Pons (tissue), 1 donor: Measurements from ENCODE around the gene PSMA7.
A peak's percentile ranks its signal among the peaks of the same experiment; 100 is the strongest.

Experiments used
- DNase-seq: peaks from one replicate; pipeline ENCODE4 v3.0.0-alpha.2; 2016; ENCODE audit warnings: low spot score

The PSMA7 gene

GRCh38 chr20:62143081-62143956, at the start of gene PSMA7, which contains the start of gene SS18L1:
PSMA7 (minus strand) TSS chr20:62143394; CDS start chr20:62143303, 91 bp downstream.
SS18L1 (plus strand) TSS chr20:62143769; CDS start chr20:62143821, 52 bp downstream.
- DNase-seq, result peak; percentile 83

- no peak for DNase-seq
Measured at GRCh38 chr20:62192635-62193034, 49.4 kb upstream of the PSMA7 start.

- no peak for DNase-seq
Measured at GRCh38 chr20:62191781-62192559, 48.8 kb upstream of the PSMA7 start.

GRCh38 chr20:62190639-62191411, 47.6 kb upstream of the PSMA7 start:
- no peak for DNase-seq

GRCh38 chr20:62186887-62187866, 44.0 kb upstream of the PSMA7 start:
- DNase-seq, result no peak

- no peak for DNase-seq
Measured at GRCh38 chr20:62186096-62186426, 42.9 kb upstream of the PSMA7 start.

- DNase-seq, result no peak
Measured at GRCh38 chr20:62183426-62184142, 40.4 kb upstream of the PSMA7 start.

- peak; percentile 95 for DNase-seq
Measured at GRCh38 chr20:62182469-62183425, 39.6 kb upstream of the PSMA7 start, which contains the start of gene MTG2. MTG2 (plus strand) TSS chr20:62183028; CDS start chr20:62193421, 10,393 bp downstream.

- peak; percentile 6 for DNase-seq
Measured at GRCh38 chr20:62181808-62182207, 38.6 kb upstream of the PSMA7 start.

GRCh38 chr20:62179162-62179504, 35.9 kb upstream of the PSMA7 start:
- DNase-seq, result no peak

GRCh38 chr20:62178316-62179161, 35.3 kb upstream of the PSMA7 start:
- no peak for DNase-seq

- DNase-seq, result no peak
Measured at GRCh38 chr20:62177307-62177706, 34.1 kb upstream of the PSMA7 start.

GRCh38 chr20:62176866-62177265, 33.7 kb upstream of the PSMA7 start:
- no peak for DNase-seq

GRCh38 chr20:62175711-62176110, 32.5 kb upstream of the PSMA7 start:
- no peak for DNase-seq

- DNase-seq, result no peak
Measured at GRCh38 chr20:62174870-62175624, 31.9 kb upstream of the PSMA7 start.

- no peak for DNase-seq
Measured at GRCh38 chr20:62174021-62174804, 31.0 kb upstream of the PSMA7 start.

GRCh38 chr20:62172666-62173065, 29.5 kb upstream of the PSMA7 start:
- DNase-seq, result no peak
